Nephron progenitor cell (in vitro differentiated cells): ENCODE measurements around the gene HAUS3.

ENCODE experiments used
- DNase-seq: peaks from one replicate; pipeline ENCODE4 v3.0.0; 2021
- H3K27ac Mint-ChIP-seq: 2 replicates; pipeline ENCODE4 v1.8.0; 2021; ENCODE audit warnings: mild to moderate bottlenecking, moderate library complexity, mixed read lengths
- H3K27me3 Mint-ChIP-seq: 2 replicates; pipeline ENCODE4 v1.8.0; 2021; ENCODE audit warnings: mild to moderate bottlenecking, low read depth, mixed read lengths; ENCODE audit not compliant: poor library complexity
- H3K36me3 Mint-ChIP-seq: 2 replicates; pipeline ENCODE4 v1.8.0; 2021; ENCODE audit warnings: low read depth, mixed read lengths
- H3K4me1 Mint-ChIP-seq: 2 replicates; pipeline ENCODE4 v1.8.0; 2021; ENCODE audit warnings: mixed read lengths
- H3K4me3 Mint-ChIP-seq: 2 replicates; pipeline ENCODE4 v1.8.0; 2021; ENCODE audit warnings: mild to moderate bottlenecking, moderate library complexity, mixed read lengths
- H3K9me3 Mint-ChIP-seq: 2 replicates; pipeline ENCODE4 v1.8.0; 2021; ENCODE audit warnings: mild to moderate bottlenecking, moderate library complexity, mixed read lengths
- TF ChIP-seq, protein P1 (sequence below): fragments of 200-600 bp; sonication (generic); IDR thresholded peaks from 2 replicates; pipeline ENCODE4 v1.5.0; 2021; ENCODE audit warnings: antibody characterized with exemption

The HAUS3 gene, protein sequence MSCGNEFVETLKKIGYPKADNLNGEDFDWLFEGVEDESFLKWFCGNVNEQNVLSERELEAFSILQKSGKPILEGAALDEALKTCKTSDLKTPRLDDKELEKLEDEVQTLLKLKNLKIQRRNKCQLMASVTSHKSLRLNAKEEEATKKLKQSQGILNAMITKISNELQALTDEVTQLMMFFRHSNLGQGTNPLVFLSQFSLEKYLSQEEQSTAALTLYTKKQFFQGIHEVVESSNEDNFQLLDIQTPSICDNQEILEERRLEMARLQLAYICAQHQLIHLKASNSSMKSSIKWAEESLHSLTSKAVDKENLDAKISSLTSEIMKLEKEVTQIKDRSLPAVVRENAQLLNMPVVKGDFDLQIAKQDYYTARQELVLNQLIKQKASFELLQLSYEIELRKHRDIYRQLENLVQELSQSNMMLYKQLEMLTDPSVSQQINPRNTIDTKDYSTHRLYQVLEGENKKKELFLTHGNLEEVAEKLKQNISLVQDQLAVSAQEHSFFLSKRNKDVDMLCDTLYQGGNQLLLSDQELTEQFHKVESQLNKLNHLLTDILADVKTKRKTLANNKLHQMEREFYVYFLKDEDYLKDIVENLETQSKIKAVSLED

DNA sequence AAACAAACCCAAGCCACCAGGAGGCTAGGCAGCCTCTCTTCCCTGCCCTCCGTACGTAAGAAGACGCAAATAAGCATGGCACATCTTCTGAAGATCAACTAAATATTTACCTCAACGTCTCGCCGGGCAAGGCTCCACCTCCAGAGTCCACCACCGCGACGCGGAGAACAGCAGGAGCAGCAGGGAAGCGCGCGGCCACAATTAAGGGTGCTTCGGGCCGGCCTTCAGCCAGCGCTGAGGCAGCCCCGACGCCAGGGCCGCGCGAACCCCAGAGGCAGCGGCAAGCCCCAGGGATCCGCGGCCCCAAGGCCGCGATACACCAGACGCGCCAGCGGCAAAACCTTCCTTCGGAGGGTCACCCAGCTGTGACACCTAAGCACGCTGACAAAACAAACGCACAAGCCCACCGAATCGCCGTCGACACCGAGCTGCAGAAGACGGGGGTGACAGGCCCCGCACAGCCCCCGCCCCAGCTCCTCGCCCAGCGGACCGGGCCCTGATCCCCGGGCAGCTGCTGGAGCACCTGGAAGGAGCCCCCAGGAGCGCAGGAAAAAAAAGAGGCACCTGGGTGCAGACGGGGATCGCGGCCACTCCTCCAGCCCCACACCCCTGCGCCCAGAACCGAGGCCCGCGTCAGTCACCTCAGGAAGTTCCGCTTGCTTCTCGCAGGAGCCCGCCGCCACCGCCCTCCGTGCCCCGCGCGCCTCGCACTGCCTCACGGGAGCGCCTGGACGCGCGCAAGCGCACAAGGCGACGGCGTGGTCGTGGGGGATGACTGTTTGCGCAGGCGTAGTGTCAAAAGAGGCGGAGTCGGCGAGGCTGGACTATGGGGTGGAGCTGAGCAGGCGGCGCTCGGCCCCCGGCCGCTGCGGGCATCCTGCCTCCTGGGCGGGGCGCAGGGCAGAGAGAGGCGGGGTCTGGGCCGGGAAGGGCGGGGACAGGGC lies at the start of gene HAUS3, which contains the start of gene POLN:
Gene HAUS3 (minus strand): TSS at position 712 of the 944 bp plus-strand sequence. CDS start 1,175 bp downstream, outside the sequence.
Gene POLN (minus strand): TSS at position 712 of the 944 bp plus-strand sequence. CDS start 12,890 bp downstream, outside the sequence.
- DNase-seq: peak; percentile 99
- peaks cover 14% of the 10 kb centered on the region for H3K36me3 Mint-ChIP-seq
- peak within 1 kb of the TSS; percentile 83 for H3K4me3 Mint-ChIP-seq
- H3K27ac Mint-ChIP-seq: peak within 1 kb of the TSS; percentile 34
- TF ChIP-seq, protein P1, sequence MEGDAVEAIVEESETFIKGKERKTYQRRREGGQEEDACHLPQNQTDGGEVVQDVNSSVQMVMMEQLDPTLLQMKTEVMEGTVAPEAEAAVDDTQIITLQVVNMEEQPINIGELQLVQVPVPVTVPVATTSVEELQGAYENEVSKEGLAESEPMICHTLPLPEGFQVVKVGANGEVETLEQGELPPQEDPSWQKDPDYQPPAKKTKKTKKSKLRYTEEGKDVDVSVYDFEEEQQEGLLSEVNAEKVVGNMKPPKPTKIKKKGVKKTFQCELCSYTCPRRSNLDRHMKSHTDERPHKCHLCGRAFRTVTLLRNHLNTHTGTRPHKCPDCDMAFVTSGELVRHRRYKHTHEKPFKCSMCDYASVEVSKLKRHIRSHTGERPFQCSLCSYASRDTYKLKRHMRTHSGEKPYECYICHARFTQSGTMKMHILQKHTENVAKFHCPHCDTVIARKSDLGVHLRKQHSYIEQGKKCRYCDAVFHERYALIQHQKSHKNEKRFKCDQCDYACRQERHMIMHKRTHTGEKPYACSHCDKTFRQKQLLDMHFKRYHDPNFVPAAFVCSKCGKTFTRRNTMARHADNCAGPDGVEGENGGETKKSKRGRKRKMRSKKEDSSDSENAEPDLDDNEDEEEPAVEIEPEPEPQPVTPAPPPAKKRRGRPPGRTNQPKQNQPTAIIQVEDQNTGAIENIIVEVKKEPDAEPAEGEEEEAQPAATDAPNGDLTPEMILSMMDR: no peak
- H3K9me3 Mint-ChIP-seq: no peaks in the 10 kb centered on the region
- no peaks in the 10 kb centered on the region for H3K27me3 Mint-ChIP-seq
- H3K4me1 Mint-ChIP-seq: peaks cover 69% of the 10 kb centered on the region

DNA sequence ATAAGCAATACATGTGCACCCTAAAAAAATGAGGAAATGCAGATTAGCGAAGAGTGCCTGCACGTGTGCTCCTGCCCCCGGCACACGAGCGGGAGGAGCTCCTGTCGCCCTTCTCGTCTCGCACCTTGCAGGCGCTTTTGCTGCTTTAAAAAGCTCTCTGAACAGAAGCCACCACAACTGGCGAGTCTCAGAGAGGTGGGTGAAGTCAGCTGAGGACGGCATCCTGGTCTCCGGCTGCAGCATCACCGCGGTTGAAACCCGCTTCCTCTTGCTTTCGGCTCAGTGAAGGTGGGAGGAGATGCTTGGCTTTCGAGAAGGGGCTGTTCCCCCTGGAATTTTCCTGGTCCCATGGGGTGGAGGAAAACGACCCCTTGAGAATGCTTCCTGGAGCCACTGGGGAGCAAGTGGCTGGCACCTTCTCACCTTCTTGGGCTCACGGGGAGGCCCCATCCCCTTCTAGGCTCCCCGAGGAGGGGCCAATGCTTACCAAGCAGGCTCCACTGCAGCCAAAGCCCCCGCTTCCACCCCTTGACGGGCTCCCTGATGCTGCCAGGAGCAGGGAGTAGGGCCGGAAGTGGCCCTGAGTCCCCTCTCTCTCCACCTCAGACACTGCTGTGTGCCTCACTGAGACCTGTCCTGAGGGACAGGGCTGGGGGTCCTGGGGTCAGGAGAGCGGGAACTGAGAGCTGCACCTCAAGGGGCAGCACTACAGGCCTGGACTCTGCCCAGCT lies 49.2 kb upstream of the HAUS3 start:
- no peak for DNase-seq
- H3K4me3 Mint-ChIP-seq: no peak overlapping the region
- no peaks in the 10 kb centered on the region for H3K36me3 Mint-ChIP-seq

DNA sequence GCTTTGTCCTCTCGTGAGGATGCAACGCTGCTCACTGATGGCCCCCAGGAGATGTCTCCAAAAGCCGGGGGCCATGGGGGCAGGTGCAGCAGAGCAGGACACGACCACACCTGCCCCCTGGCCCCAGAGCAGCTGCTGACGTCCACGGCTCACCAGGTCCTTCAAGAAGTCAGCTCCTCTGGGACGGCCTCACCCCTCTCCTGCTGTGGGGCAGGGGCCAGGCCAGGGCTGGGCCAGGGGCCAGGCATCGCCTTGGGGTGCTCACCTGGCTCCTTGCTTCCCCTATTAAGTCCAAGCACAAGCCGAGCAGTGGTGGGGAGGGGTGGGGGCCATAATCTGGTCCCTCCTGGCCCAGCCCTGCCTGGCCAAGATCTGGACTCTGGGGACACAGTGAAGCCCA lies 48.6 kb upstream of the HAUS3 start:
- Mint-ChIP-seq H3K27me3 (peaks cover 13% of the 10 kb centered on the region), H3K9me3 (peaks cover 11% of the 10 kb centered on the region), H3K27ac (no peak overlapping the region), H3K4me3 (no peak overlapping the region), H3K4me1 (peaks cover 40% of the 10 kb centered on the region), H3K36me3 (no peaks in the 10 kb centered on the region)
- TF ChIP-seq, protein P1: no peak
- DNase-seq: no peak

More for the DNA sequence above, 49.2 kb upstream of the HAUS3 start:
- Mint-ChIP-seq H3K27me3 (peaks cover 13% of the 10 kb centered on the region), H3K27ac (no peak overlapping the region), H3K9me3 (peaks cover 11% of the 10 kb centered on the region), H3K4me1 (peaks cover 33% of the 10 kb centered on the region)
- TF ChIP-seq, protein P1: no peak

DNA sequence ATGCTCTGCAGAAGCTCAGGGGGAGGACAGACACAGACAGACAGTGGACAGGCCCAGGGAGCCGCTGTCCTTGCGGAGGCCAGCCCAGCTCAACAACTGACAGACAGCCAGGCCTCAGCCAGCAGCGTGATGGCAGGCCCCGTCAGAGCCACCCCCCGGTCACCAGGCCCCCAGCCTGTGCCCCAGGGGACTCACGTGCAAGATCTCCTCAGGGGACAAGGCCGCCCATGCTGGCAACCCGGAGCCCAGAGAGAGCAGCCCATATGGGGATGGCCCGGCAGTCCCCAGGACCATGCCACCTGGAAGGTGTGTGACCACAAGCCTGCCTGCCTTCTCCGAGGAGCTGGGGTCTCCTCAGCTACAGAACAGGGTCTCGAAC lies 48.0 kb upstream of the HAUS3 start:
- TF ChIP-seq, protein P1: no peak
- H3K9me3 Mint-ChIP-seq: peaks cover 11% of the 10 kb centered on the region
- DNase-seq: no peak
- no peaks in the 10 kb centered on the region for H3K36me3 Mint-ChIP-seq
- no peak overlapping the region for H3K4me3 Mint-ChIP-seq
- peaks cover 13% of the 10 kb centered on the region for H3K27me3 Mint-ChIP-seq
- H3K27ac Mint-ChIP-seq: no peak overlapping the region
- H3K4me1 Mint-ChIP-seq: peaks cover 42% of the 10 kb centered on the region

DNA sequence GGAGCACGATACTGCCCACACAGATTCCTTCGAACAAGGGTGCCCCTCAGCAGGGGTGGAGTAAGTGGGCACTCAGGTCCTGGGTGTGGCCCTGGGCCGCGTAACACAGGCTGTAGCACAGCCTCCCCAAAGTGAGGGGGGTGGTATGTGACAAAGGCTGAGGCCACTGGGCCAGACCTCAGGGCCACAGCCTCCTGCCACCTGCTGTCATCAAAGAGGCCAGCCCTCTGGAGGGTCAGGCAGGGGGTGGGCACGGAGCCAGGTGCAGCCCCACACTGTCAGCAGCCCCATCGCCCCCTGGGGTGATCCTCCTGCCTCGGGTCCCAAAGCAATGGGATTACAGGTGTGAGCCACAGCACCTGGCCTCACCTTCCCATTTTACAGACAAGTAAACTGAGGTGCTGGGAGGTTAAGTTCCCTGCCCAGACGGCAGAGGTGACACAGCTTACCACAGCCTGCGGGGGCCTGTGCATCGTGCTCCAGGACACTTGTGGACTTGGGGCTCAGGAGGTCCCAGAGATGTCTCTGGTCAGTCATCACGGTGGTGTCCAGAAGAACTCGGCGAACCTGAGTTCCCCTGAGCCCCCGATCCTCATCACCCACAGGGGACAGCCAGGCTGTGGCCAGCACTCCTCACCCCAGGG lies 47.5 kb upstream of the HAUS3 start:
- Mint-ChIP-seq H3K27me3 (peaks cover 12% of the 10 kb centered on the region), H3K4me3 (no peak overlapping the region), H3K36me3 (no peaks in the 10 kb centered on the region), H3K4me1 (peaks cover 42% of the 10 kb centered on the region), H3K9me3 (peaks cover 8% of the 10 kb centered on the region), H3K27ac (no peak overlapping the region)
- no peak for DNase-seq
- TF ChIP-seq, protein P1: no peak
